ENCODE results near the gene ABR. TPM values are rescaled to one million over a fixed set of nuclear protein-coding genes. Genes with fewer than 3 reads are reported as not detected.

Gene ABR
- total RNA-seq, 2 experiments from 2014 or later: 32.1 to 33.4 TPM

GRCh38 chr17:1025733-1026598, 153.8 kb downstream of the ABR start:
- H3K36me3 Mint-ChIP-seq (ENCODE audit: low read depth): peaks cover 2% of the 10 kb centered on the region
- CTCF ChIA-PET: no interaction called here

DNA sequence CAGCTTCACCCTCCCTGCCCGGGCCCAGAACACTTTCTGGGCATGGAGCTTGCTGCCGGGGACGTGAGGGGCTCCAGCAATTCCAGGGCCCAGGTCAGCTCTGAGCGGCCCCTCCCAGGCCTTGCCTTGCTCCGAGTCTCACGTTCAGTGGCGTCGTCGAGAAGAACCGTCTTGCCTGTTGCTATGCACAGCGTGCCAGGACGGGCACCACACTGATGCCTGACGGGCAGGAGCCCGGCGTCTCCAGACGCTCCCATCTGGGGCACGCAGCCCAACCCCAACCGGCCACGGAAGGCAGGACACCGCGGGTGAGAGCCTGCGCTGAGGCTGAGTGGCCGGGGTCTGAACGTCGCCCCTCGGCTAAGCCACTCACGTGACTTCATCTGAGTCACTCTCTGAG, 155.7 kb downstream of the ABR start:
- no peak overlapping the region for H3K4me3 Mint-ChIP-seq
- DNase-seq: no peak
- CTCF ChIA-PET: interaction anchor here (0.7 kb wide), 1 partner anchor 46 kb away, joined by 3 read pairs; no protein-coding TSS in a partner anchor
- H3K27ac Mint-ChIP-seq: no peak overlapping the region
- peaks cover 2% of the 10 kb centered on the region for H3K36me3 Mint-ChIP-seq (ENCODE audit: low read depth)
- intact Hi-C loops (cut with micrococcal nuclease): no loop called here
- no peaks in the 10 kb centered on the region for H3K4me1 Mint-ChIP-seq (ENCODE audit: low read depth)
- H3K9me3 Mint-ChIP-seq: no peaks in the 10 kb centered on the region
- no peaks in the 10 kb centered on the region for H3K27me3 Mint-ChIP-seq (ENCODE audit: low read depth)

More at GRCh38 chr17:1025733-1026598, 153.8 kb downstream of the ABR start:
- Mint-ChIP-seq H3K4me3 (no peak overlapping the region), H3K27ac (no peak overlapping the region), H3K4me1 (ENCODE audit: low read depth) (no peaks in the 10 kb centered on the region), H3K27me3 (ENCODE audit: low read depth) (no peaks in the 10 kb centered on the region), H3K9me3 (no peaks in the 10 kb centered on the region)
- no peak for DNase-seq
- intact Hi-C loops (cut with micrococcal nuclease): no loop called here

- H3K27me3 Mint-ChIP-seq (ENCODE audit: low read depth): no peaks in the 10 kb centered on the region
- intact Hi-C loops (cut with micrococcal nuclease): no loop called here
- H3K27ac Mint-ChIP-seq: no peak overlapping the region
- no peak for DNase-seq
- H3K4me3 Mint-ChIP-seq: no peak overlapping the region
- CTCF ChIA-PET: no interaction called here
- H3K9me3 Mint-ChIP-seq: no peaks in the 10 kb centered on the region
- no peaks in the 10 kb centered on the region for H3K4me1 Mint-ChIP-seq (ENCODE audit: low read depth)
- no peaks in the 10 kb centered on the region for H3K36me3 Mint-ChIP-seq (ENCODE audit: low read depth)
Measured at GRCh38 chr17:1022278-1023024, 157.3 kb downstream of the ABR start.

DNA sequence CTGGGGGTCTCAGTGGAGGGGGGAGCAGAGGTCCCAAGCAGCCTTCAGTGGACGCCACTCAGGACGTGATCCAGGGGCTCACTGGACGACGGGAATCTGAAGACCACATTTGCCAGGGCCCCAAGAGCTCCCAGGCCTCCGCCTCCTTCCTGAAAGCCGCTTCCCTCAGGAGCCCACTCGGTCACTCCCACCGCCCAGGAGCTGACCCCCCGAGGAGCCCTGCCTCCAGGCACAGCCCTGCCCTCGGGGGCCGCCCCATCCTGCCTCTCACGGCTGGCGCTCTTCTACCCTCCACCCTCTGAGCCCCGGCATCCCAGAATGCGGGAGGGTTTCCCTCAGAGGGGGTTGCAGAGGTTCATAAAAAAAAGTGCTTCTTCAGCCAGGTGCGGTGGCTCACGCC, 158.6 kb downstream of the ABR start:
- intact Hi-C loops (cut with micrococcal nuclease): no loop called here
- CTCF ChIA-PET: no interaction called here
- H3K27me3 Mint-ChIP-seq (ENCODE audit: low read depth): no peaks in the 10 kb centered on the region
- no peaks in the 10 kb centered on the region for H3K4me1 Mint-ChIP-seq (ENCODE audit: low read depth)
- H3K27ac Mint-ChIP-seq: no peak overlapping the region
- no peak for DNase-seq
- no peaks in the 10 kb centered on the region for H3K36me3 Mint-ChIP-seq (ENCODE audit: low read depth)
- H3K9me3 Mint-ChIP-seq: no peaks in the 10 kb centered on the region
- no peak overlapping the region for H3K4me3 Mint-ChIP-seq

DNA sequence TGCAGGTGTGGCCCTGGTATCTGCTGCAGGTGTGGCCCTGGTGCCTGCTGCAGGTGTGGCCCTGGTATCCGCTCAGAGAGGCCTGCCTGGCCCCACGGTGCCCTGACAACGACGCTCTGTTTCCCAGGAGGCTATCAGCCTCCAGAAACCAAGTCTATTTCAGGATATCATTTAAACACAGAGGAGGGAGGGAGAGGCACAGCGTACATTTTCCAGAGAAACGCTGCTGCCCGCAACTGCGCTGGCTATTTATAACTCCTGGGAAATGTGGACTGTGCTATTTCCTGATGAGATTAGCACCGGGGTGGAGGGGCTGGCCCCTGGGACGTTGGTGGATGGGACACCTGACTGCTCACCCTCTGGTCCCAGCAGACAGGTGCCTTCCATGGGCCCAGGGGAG, 160.3 kb downstream of the ABR start:
- H3K27ac Mint-ChIP-seq: peak overlapping the region; percentile 34
- intact Hi-C loops (cut with micrococcal nuclease): no loop called here

GRCh38 chr17:1018547-1018946, 161.2 kb downstream of the ABR start:
- Mint-ChIP-seq H3K27ac (no peak overlapping the region), H3K9me3 (no peaks in the 10 kb centered on the region), H3K27me3 (ENCODE audit: low read depth) (no peaks in the 10 kb centered on the region), H3K4me3 (no peak overlapping the region), H3K36me3 (ENCODE audit: low read depth) (no peaks in the 10 kb centered on the region), H3K4me1 (ENCODE audit: low read depth) (no peaks in the 10 kb centered on the region)
- intact Hi-C loops (cut with micrococcal nuclease): no loop called here
- DNase-seq: no peak
- CTCF ChIA-PET: no interaction called here

More for the DNA sequence above, 160.3 kb downstream of the ABR start:
- H3K27me3 Mint-ChIP-seq (ENCODE audit: low read depth): no peaks in the 10 kb centered on the region
- H3K4me1 Mint-ChIP-seq (ENCODE audit: low read depth): no peaks in the 10 kb centered on the region
- no peak for DNase-seq
- no peak overlapping the region for H3K4me3 Mint-ChIP-seq
- CTCF ChIA-PET: interaction anchor here (0.8 kb wide), 1 partner anchor 19 kb away, joined by 3 read pairs; no protein-coding TSS in a partner anchor
- no peaks in the 10 kb centered on the region for H3K9me3 Mint-ChIP-seq
- no peaks in the 10 kb centered on the region for H3K36me3 Mint-ChIP-seq (ENCODE audit: low read depth)

DNA sequence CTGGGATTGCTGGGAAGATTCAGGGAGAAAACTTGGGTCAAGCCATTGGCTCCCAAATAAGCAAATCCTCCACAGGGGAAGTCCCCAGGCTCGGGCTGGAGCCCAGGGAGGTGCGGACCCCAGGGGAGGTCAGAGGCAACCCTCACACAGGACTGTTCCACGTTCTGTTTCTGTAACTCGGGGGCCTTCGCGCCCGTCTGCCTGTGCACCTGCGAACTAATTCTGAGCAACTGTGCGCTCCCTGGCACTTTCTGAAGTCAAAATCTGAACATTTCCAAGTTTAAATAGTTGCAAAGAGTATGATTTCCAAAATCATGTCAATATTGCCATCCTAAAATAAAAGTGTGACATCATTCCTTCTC, 166.1 kb downstream of the ABR start:
- H3K9me3 Mint-ChIP-seq: no peaks in the 10 kb centered on the region
- no peak overlapping the region for H3K27ac Mint-ChIP-seq
- CTCF ChIA-PET: no interaction called here
- no peaks in the 10 kb centered on the region for H3K4me1 Mint-ChIP-seq (ENCODE audit: low read depth)
- intact Hi-C loops (cut with micrococcal nuclease): no loop called here
- H3K4me3 Mint-ChIP-seq: no peak overlapping the region
- H3K27me3 Mint-ChIP-seq (ENCODE audit: low read depth): no peaks in the 10 kb centered on the region
- H3K36me3 Mint-ChIP-seq (ENCODE audit: low read depth): no peaks in the 10 kb centered on the region
- no peak for DNase-seq

DNA sequence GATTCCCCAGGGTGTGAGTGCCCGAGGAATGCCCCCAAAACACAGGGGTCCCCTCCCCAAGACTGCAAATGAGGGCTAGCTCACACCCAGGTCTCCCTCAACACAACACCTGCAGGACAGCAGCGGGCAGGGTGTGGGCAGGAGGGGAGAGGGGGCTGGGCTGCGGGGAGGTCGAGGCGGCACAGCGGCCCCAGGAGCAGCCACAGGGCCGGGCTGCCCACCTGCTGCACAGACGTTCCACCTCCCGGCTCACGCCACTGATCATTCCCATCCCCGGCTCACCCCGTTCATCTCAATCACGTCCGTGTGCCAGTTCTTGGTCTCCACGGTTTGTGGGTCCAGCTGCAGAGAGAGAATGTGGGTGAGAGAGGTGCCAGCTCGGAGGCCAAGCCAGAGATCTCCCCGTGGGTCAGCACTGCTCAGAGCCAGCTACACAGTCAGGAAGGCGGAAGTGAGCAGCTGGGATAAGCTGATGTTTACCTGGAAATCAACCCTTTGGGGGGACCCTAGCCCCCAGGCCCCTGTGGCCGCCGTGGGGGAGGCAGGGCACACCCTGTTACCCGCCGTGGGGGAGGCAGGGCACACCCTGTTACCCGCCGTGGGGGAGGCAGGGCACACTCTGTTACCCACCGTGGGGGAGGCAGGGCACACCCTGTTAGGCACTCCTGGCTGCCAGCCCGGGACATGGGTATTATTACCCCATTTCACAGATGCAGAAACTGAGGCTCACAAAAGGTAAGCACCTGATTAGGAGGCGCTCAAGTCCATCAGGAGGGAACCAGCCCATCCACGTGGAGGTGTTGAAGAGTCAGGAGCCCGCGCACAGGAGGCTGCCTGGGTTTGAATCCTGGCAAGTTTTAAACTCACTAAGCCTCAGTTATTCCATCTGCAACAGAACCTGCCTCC, 166.7 kb downstream of the ABR start:
- no peaks in the 10 kb centered on the region for H3K27me3 Mint-ChIP-seq (ENCODE audit: low read depth)
- no peaks in the 10 kb centered on the region for H3K4me1 Mint-ChIP-seq (ENCODE audit: low read depth)
- H3K4me3 Mint-ChIP-seq: no peak overlapping the region
- no peak overlapping the region for H3K27ac Mint-ChIP-seq
- intact Hi-C loops (cut with micrococcal nuclease): no loop called here
- H3K36me3 Mint-ChIP-seq (ENCODE audit: low read depth): no peaks in the 10 kb centered on the region
- no peaks in the 10 kb centered on the region for H3K9me3 Mint-ChIP-seq
- no peak for DNase-seq
- CTCF ChIA-PET: interaction anchor here (0.7 kb wide), 2 partner anchors 166 to 175 kb away, joined by 3 to 6 read pairs; no protein-coding TSS in a partner anchor

DNA sequence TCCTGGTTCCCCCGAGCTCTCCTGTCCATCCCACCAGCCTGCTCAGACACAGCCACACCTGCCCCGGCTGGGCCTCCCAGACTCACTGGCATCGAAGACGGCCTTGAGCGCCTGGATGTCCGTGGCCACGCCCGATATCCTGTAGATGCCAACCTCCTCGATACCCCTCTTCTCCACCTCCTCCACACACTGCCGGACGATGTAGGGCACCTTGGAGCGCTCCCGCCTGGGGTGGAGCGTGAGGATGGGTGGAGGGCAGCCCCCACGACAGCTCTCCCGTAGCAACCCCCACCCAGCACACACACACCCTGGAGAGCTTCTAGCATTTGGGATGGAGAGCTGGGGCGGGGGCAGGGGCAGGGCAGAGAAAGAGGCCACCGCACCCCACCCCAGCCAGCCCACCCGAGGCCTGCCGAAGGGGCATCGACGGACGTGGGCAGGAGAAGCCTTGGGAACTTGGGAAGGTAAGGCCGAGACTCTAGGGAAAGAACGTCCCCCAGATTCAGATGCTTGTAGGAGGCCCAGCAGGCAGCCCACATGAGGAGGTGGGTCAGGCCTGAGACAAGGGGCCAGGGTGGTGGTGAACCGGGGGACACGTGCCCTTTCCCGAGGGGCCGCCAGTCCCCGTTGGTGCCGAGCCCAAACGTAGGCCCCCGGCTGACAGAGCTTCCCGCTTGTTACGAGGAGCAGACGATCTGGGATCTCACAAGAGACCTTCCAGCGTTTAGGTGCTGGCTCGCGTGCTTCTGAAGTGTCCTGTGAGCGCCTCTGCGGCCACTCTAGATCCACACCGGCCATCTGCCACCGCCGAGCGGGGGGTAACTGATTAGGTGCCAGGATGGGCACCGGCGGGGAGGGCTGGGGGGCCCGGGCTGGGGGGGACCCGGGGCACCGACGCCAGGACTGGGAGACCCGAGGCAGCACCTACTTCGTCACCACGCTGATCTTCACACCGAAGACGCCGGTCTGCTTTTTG, 167.7 kb downstream of the ABR start:
- Mint-ChIP-seq H3K27me3 (ENCODE audit: low read depth) (no peaks in the 10 kb centered on the region), H3K27ac (no peak overlapping the region), H3K36me3 (ENCODE audit: low read depth) (no peaks in the 10 kb centered on the region), H3K4me1 (ENCODE audit: low read depth) (no peaks in the 10 kb centered on the region), H3K9me3 (no peaks in the 10 kb centered on the region), H3K4me3 (no peak overlapping the region)
- CTCF ChIA-PET: no interaction called here
- DNase-seq: no peak
- intact Hi-C loops (cut with micrococcal nuclease): no loop called here

GRCh38 chr17:1011138-1011537, 168.6 kb downstream of the ABR start:
- Mint-ChIP-seq H3K4me1 (ENCODE audit: low read depth) (no peaks in the 10 kb centered on the region), H3K4me3 (no peak overlapping the region), H3K36me3 (ENCODE audit: low read depth) (no peaks in the 10 kb centered on the region), H3K27me3 (ENCODE audit: low read depth) (no peaks in the 10 kb centered on the region), H3K27ac (no peak overlapping the region), H3K9me3 (no peaks in the 10 kb centered on the region)
- CTCF ChIA-PET: no interaction called here
- no peak for DNase-seq
- intact Hi-C loops (cut with micrococcal nuclease): no loop called here

GRCh38 chr17:1010586-1010985, 169.2 kb downstream of the ABR start:
- Mint-ChIP-seq H3K27ac (no peak overlapping the region), H3K36me3 (ENCODE audit: low read depth) (no peaks in the 10 kb centered on the region), H3K27me3 (ENCODE audit: low read depth) (no peaks in the 10 kb centered on the region), H3K4me1 (ENCODE audit: low read depth) (peaks cover under 1% of the 10 kb centered on the region), H3K4me3 (no peak overlapping the region), H3K9me3 (no peaks in the 10 kb centered on the region)
- CTCF ChIA-PET: no interaction called here
- DNase-seq: no peak
- intact Hi-C loops (cut with micrococcal nuclease): no loop called here
